ENCODE measurements around the gene BTBD18.

BTBD18 gene

DNA sequence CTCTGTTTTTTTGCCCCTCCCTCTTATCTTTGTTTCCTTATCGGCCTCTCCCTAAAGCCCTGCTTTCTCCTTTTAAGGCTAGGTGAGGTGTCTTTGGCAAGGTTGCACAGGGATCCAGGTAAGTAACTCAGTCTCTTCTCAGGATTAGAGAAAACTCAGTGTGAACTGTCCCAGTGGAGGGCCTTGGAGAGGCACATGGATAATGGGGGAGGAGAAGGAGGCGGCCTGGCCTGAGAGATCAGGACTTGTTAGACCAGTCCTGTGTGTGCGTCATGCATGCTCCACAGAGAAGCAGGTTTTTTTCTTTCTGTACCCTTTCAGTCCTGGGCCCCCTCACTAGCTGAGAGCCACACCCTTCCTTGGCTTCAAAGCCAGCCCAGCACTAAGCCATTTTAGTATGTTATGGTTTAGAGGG lies 29.9 kb upstream of the BTBD18 start:
- Mint-ChIP-seq H3K9me3 (ENCODE audit: low read depth) (no peaks in the 10 kb centered on the region), H3K27ac (no peak overlapping the region)

DNA sequence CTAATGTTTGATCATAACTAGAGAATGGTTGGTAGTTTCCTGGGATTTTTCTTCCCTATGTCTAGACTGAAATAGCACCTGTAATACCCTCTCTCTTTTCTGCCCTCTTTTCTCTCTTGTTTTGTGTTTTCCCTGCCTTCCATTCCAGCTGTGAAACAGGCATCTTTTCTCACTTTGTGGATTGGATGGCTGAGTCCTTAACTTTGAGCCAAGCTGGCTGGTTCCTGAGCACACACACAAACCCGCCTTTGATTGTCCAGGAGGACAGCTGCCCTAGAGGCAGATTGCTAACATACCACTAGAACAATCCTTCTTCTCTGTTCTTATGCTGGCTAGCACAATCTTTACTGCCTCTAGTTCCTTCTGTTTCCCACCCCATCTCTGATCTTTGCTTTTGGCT lies 27.7 kb upstream of the BTBD18 start:
- H3K36me3 Mint-ChIP-seq = peaks cover 6% of the 10 kb centered on the region
- H3K4me1 Mint-ChIP-seq (ENCODE audit: low read depth) = peaks cover 51% of the 10 kb centered on the region
- H3K9me3 Mint-ChIP-seq (ENCODE audit: low read depth) = no peaks in the 10 kb centered on the region
- no peak overlapping the region for H3K4me3 Mint-ChIP-seq
- no peaks in the 10 kb centered on the region for H3K27me3 Mint-ChIP-seq
- no peak overlapping the region for H3K27ac Mint-ChIP-seq

More for the DNA sequence above, 29.9 kb upstream of the BTBD18 start:
- Mint-ChIP-seq H3K4me3 (no peak overlapping the region), H3K27me3 (no peaks in the 10 kb centered on the region), H3K36me3 (peaks cover 7% of the 10 kb centered on the region), H3K4me1 (ENCODE audit: low read depth) (peaks cover 42% of the 10 kb centered on the region)

DNA sequence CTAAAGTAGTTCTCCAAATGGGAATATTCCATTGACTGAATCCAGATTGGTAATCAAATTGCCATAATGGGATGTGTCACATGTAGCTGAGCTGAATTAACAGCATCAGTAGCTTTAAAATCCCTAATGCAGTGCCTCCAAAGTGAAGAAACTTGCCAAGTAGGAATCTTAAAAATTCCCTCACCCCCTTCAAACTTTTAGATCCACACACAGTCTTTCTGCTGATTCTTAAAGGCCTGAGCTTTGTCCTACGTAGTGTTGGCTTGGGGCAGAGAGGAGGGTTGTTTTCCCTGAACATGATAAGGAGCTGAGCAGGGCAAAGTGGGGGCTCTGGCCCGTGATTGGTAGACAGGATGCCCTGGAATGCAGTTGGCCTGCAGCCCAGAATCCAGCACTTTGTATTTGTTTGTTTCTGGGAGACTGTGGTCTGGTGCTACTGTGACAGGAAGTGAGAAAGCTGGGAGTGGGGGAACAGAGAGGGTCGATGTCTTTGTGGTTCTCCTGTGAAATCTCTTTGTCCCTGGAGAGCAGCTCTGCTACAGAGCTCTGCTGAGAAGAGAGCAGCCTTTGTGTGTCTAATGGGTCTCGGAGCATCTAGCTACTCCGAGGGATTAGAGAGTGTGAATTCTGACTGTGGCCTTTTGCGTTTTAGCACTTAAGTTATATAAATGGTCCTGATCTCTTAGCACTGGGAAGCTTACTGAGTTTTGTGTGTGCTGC lies 26.9 kb upstream of the BTBD18 start:
- peaks cover 8% of the 10 kb centered on the region for H3K36me3 Mint-ChIP-seq
- H3K4me1 Mint-ChIP-seq (ENCODE audit: low read depth) = peaks cover 51% of the 10 kb centered on the region
- H3K27me3 Mint-ChIP-seq = no peaks in the 10 kb centered on the region
- H3K27ac Mint-ChIP-seq = no peak overlapping the region
- no peaks in the 10 kb centered on the region for H3K9me3 Mint-ChIP-seq (ENCODE audit: low read depth)
- no peak overlapping the region for H3K4me3 Mint-ChIP-seq

DNA sequence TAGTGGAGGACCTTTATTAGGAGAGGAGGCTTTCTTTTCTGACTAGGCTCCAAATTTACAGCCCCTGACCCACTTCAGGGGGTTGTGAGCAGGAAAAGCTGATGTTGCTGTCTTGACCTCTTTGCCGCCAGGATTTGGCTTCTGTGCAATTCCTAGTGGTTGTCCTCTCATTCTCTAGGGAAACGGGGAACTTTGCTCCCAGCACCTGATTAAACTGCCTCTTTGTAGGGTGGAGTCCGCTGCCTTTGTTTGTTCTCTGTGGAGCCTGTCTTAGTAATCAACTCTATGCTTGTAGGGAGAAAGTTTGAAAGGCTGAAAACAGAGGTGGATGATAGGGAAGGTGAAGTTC lies 26.3 kb upstream of the BTBD18 start:
- H3K9me3 Mint-ChIP-seq (ENCODE audit: low read depth) = no peaks in the 10 kb centered on the region
- H3K4me1 Mint-ChIP-seq (ENCODE audit: low read depth) = peaks cover 51% of the 10 kb centered on the region
- no peaks in the 10 kb centered on the region for H3K27me3 Mint-ChIP-seq
- no peak overlapping the region for H3K4me3 Mint-ChIP-seq
- H3K27ac Mint-ChIP-seq = no peak overlapping the region
- peaks cover 8% of the 10 kb centered on the region for H3K36me3 Mint-ChIP-seq

DNA sequence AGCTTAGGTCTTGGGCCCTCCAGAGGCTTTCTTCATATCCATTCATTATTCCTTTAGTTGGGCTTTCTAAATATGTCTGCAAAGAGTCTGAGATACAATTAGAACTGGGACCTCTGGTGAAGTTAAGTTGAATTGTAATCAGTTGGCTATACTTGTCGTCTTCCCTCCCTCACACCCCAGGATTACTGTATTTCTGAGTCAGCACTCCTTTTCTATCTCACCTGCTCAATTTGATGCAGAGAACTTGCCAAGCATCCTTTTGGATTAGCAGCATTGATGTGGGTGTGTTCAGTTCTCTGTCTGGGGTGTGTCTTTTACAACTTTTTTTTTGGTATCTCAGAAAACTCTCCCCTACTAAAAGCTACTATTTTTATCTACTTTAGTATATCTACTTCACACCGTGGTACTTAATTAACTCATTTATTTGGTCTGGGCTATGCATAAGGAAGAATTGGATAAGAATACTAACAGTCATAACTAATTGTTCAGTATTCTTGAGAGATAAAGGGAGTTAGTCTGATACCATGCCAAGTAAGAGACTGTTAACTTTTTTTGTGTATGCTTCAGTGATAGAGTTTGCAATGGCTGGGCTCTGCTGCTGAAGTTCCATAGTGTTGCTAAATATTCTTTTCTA lies 25.1 kb upstream of the BTBD18 start:
- Mint-ChIP-seq H3K27me3 (no peaks in the 10 kb centered on the region), H3K4me3 (no peak overlapping the region), H3K4me1 (ENCODE audit: low read depth) (peaks cover 40% of the 10 kb centered on the region), H3K9me3 (ENCODE audit: low read depth) (no peaks in the 10 kb centered on the region), H3K27ac (no peak overlapping the region), H3K36me3 (peaks cover 8% of the 10 kb centered on the region)

DNA sequence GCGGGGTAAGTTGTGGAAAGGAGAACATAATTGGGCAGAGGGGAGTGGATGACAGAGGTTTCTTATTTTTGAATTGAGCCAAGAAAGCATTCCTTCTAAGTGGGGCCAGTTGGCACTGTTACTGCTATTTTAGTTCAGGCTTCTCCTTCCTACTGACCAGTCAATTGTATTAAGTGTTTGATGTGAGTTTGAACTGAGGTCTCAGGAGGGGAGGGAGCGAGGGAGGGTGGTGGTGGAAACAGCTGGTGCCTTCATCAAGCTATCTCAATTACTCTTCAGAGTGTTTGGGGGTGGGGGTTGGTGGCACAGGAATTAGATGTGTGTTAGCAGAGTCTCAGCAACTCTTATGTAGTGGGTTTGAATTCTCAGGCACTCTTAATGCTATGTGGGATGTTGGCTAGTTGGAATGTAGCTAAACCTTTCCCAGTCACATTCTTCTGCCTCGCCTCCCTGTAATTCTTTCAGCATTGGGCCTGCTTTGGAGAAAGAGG lies 24.5 kb upstream of the BTBD18 start:
- Mint-ChIP-seq H3K4me1 (ENCODE audit: low read depth) (peaks cover 36% of the 10 kb centered on the region), H3K4me3 (no peak overlapping the region), H3K9me3 (ENCODE audit: low read depth) (no peaks in the 10 kb centered on the region), H3K27me3 (no peaks in the 10 kb centered on the region), H3K27ac (no peak overlapping the region), H3K36me3 (peaks cover 8% of the 10 kb centered on the region)

DNA sequence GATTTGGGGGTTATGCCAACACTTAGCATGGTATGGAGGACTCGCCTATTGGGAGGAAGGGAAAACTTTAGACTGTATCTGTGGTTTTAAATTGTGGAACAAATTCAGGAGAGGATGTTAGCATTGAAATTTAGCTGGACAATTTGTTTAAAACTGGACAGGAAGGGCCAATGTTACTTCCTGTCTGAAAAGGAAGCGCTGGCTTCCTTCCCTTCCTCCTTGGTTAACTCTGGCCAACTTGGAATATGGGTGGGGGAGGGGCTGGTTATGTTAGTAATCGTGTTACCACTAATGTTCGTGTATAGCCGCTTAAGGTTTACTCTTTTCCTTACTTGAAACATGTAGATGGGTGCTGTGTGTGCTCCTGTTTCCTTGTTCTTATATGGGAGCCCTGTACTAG lies 23.9 kb upstream of the BTBD18 start:
- H3K9me3 Mint-ChIP-seq (ENCODE audit: low read depth) = no peaks in the 10 kb centered on the region
- H3K27ac Mint-ChIP-seq = no peak overlapping the region
- H3K4me1 Mint-ChIP-seq (ENCODE audit: low read depth) = peaks cover 30% of the 10 kb centered on the region
- no peak overlapping the region for H3K4me3 Mint-ChIP-seq
- H3K36me3 Mint-ChIP-seq = peaks cover 8% of the 10 kb centered on the region
- H3K27me3 Mint-ChIP-seq = no peaks in the 10 kb centered on the region

DNA sequence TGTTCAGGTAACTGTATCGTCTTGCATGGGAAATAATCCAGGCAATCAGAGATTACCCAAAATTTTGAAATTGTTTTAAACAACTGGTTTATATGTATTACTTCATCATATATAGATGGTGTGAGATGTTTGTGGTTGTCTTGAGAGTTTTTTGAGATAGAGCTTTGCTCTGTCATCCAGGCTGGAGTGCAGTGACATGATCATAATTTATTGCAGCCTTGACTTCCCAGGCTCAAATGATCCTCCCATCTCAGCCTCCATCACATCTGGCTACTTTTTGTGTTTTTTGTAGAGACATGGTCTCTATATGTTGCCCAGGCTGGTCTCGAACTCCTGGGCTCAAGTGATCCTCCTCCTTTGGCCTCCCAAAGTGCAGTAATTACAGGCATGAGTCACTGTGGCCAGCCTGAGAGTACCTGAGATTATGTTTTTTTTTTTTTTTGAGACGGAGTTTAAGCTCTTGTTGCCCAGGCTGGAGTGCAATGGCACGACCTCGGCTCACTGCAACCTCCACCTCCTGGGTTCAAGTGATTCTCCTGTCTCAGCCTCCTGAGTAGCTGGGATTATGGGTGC lies 21.5 kb upstream of the BTBD18 start:
- Mint-ChIP-seq H3K27me3 (no peaks in the 10 kb centered on the region), H3K36me3 (peaks cover 8% of the 10 kb centered on the region), H3K4me3 (no peak overlapping the region), H3K27ac (no peak overlapping the region), H3K9me3 (ENCODE audit: low read depth) (no peaks in the 10 kb centered on the region), H3K4me1 (ENCODE audit: low read depth) (peaks cover 15% of the 10 kb centered on the region)

DNA sequence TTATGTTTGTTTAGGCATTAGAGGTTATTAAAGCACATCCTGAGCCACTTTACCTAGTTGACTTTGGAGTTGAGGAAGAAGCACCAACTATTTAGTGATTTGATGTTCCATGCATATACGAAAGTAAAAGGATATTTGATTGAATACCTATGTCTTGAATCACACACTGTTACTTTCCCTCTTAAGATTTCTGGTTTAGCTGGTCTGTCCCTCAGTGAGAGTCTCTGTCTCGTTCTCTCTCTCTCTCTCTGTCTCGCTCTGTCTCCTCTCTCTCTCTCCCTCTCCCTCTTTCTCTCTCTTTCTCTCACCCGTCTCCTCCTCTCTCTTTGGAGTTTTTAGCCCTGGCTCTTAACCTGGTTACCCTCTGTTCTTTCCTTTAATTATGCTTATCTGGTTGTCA lies 20.9 kb upstream of the BTBD18 start:
- no peak overlapping the region for H3K4me3 Mint-ChIP-seq
- H3K9me3 Mint-ChIP-seq (ENCODE audit: low read depth) = no peaks in the 10 kb centered on the region
- no peaks in the 10 kb centered on the region for H3K27me3 Mint-ChIP-seq
- peaks cover 8% of the 10 kb centered on the region for H3K36me3 Mint-ChIP-seq
- peaks cover 13% of the 10 kb centered on the region for H3K4me1 Mint-ChIP-seq (ENCODE audit: low read depth)
- no peak overlapping the region for H3K27ac Mint-ChIP-seq

DNA sequence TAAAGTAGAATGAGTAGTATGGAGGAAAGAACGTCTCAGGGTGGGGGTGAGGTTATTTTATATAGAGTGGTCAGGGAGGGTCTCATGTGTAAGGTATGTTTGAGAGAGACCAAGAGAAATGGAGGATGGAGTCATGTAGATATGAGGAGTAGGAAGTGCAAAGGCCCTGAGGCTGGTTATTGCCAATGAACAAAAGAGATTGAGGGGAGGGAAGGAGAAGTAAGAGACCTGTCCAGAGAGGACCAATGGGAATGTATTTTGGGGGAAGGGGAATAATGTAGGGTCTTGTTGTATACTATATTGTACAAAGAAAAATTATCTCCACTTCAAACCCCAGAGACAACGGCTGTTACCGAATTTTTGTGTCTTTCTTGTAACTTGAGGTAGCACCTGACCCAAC lies 19.7 kb upstream of the BTBD18 start:
- no peaks in the 10 kb centered on the region for H3K27me3 Mint-ChIP-seq
- H3K4me3 Mint-ChIP-seq = no peak overlapping the region
- no peaks in the 10 kb centered on the region for H3K9me3 Mint-ChIP-seq (ENCODE audit: low read depth)
- H3K4me1 Mint-ChIP-seq (ENCODE audit: low read depth) = peaks cover 11% of the 10 kb centered on the region
- no peak overlapping the region for H3K27ac Mint-ChIP-seq
- peaks cover 10% of the 10 kb centered on the region for H3K36me3 Mint-ChIP-seq

DNA sequence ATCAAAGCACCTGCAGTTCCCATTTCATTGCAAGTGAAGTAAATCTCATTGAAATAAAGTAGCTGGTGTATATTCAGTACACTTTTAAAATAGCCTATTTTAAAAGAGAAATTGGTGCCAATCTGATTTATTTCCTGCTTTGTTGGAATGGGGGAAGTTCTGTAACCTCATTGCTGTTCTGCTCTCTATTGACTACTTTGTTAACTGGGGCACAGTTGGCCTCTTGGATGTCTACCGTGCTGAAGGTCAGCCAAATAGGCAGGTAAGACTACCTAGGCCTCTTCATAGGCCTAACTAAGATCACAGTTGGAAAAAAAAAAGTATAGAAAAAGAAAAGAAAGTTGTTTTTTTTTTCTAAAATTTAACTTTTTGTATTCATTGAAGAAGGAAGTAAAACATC lies 19.2 kb upstream of the BTBD18 start:
- peaks cover 11% of the 10 kb centered on the region for H3K36me3 Mint-ChIP-seq
- peaks cover 8% of the 10 kb centered on the region for H3K4me1 Mint-ChIP-seq (ENCODE audit: low read depth)
- H3K9me3 Mint-ChIP-seq (ENCODE audit: low read depth) = no peaks in the 10 kb centered on the region
- no peak overlapping the region for H3K4me3 Mint-ChIP-seq
- no peak overlapping the region for H3K27ac Mint-ChIP-seq
- H3K27me3 Mint-ChIP-seq = no peaks in the 10 kb centered on the region

DNA sequence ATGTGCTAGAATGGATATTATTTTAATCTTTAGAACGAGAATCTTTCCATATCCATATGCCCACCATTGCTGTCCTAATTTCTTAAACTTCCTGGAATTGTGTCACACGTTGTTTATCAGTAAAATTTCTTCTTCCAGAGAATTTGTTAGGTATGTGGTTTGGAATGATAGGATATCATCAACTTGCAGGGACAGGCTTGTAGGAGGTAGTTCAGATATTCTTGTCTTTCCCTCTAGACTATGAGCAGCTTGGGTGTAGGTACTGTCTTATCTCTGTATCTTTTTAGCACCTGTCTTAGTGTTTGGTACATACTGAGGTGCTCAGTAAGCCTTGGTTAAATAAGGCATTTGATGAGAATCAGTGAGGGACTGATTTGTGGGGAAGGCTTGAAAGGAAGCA lies 13.4 kb upstream of the BTBD18 start:
- no peak overlapping the region for H3K27ac Mint-ChIP-seq
- H3K36me3 Mint-ChIP-seq = peaks cover 5% of the 10 kb centered on the region
- H3K27me3 Mint-ChIP-seq = no peaks in the 10 kb centered on the region
- no peak overlapping the region for H3K4me3 Mint-ChIP-seq
- no peaks in the 10 kb centered on the region for H3K9me3 Mint-ChIP-seq (ENCODE audit: low read depth)
- peaks cover 26% of the 10 kb centered on the region for H3K4me1 Mint-ChIP-seq (ENCODE audit: low read depth)

DNA sequence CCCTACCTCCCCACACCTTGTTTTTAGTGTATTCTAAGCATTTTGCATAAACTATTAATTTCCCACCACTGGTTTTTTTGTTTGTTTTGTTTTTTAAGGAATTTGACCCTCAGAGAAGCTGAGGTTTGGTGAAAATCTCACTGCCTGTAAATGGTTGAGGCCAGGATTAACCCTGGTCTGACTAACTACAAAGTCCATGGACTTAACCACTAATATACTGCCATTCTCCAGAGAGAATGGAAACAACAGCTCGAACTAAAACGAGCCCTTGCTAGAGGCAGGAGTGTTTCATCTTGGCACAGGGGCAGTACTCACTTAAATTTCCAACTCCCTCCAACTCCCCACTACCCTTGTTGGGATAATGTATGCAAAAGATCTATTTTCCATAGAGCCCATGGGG lies 12.9 kb upstream of the BTBD18 start:
- Mint-ChIP-seq H3K27me3 (no peaks in the 10 kb centered on the region), H3K27ac (no peak overlapping the region), H3K4me1 (ENCODE audit: low read depth) (peaks cover 26% of the 10 kb centered on the region), H3K9me3 (ENCODE audit: low read depth) (no peaks in the 10 kb centered on the region), H3K36me3 (peaks cover 5% of the 10 kb centered on the region), H3K4me3 (no peak overlapping the region)

DNA sequence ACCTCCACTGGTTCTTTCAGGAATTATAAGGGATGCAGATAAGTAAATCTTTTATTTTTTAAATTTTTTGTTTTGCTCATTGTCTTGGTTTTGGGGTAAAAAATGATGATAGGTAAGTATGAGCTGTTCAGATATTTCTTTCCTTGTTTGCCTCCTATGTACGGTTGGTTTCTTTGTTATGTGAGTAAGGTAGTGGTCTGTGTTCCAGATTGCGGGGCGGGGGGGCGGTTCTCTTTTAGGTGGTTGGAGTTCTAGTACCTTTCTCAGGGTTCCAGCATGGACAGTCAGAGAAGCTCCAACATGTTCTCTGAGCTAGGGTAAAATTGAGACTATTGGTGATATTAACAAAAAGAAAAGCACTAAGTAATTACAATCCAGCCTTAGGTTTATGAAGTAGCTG lies 12.4 kb upstream of the BTBD18 start:
- Mint-ChIP-seq H3K27me3 (no peaks in the 10 kb centered on the region), H3K36me3 (peaks cover 5% of the 10 kb centered on the region), H3K27ac (no peak overlapping the region), H3K4me3 (no peak overlapping the region), H3K4me1 (ENCODE audit: low read depth) (peaks cover 26% of the 10 kb centered on the region), H3K9me3 (ENCODE audit: low read depth) (no peaks in the 10 kb centered on the region)

DNA sequence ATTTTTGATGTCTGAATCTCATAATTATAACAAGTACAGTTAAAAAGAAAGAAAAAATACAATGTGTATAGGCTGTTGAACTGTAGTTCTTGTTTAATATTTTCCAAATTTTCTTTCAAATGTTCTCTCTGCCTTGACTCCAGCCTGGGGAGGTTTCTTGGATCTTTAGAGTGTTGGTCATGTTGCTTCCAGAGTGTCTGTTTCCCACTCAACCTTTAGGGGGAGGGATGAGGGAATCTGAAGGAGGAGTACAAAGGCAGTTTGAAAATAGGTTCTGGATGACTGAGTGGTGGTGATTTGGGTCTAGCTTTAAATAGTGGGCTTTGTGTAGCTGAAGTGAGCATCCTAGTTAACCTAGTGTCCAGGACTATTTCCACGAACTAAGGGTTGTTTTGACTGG lies 11.9 kb upstream of the BTBD18 start:
- no peak overlapping the region for H3K27ac Mint-ChIP-seq
- no peaks in the 10 kb centered on the region for H3K9me3 Mint-ChIP-seq (ENCODE audit: low read depth)
- H3K4me1 Mint-ChIP-seq (ENCODE audit: low read depth) = peaks cover 26% of the 10 kb centered on the region
- no peak overlapping the region for H3K4me3 Mint-ChIP-seq
- H3K27me3 Mint-ChIP-seq = no peaks in the 10 kb centered on the region
- peaks cover 5% of the 10 kb centered on the region for H3K36me3 Mint-ChIP-seq

Data from activated naive CD8-positive, alpha-beta T cell (primary cell).